ENCODE results near the gene STPG3.

Gene STPG3

GRCh38 chr9:137302449-137303150, 51.5 kb downstream of the STPG3 start:
- DNase-seq (ENCODE audit: low spot score) = no peak

All from Ammon's horn (tissue), 1 donor.